ENCODE results near the gene FRMD4B.

FRMD4B gene

DNA sequence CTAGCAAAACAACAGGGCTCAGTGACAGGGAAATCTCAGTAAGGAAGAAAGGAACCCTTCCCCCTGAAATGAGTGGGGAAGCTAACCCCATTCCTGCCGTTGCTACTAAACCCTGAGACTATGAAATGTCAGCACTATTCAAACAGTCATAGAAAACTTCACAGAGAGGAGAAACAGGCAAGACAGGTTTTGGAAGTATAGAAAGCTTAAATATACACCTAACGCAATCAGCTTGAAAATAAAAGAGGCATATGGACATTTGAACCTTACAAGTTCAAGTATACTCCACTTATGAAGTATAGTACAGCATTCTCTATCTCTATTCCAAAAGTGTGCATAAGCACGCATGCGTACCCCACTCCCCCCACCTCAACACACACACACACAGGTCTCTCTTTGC is 17.6 kb upstream of the FRMD4B start:
- no peak for DNase-seq

GRCh38 chr3:69400683-69401082 is 14.8 kb upstream of the FRMD4B start:
- DNase-seq, result no peak

DNA sequence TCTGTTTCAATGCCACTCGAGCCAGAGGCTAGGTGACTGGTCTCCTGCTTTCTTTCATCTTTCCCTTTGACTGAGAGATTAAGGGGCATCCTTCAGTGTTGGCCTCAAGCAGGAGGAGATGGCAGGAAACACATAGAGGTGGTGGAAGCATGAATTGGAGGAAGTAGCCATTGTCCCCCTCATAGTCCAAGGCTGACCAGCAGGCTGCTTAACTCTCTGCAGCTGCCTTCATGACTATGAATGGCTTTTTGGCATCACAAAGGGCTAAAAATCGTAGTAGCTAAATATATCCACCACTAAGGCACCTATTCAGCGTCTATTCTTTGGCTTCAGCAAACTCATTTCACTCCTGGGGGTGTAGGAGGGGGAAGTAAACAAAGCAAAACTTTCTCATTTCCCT is 7.0 kb upstream of the FRMD4B start:
- no peak for DNase-seq

DNA sequence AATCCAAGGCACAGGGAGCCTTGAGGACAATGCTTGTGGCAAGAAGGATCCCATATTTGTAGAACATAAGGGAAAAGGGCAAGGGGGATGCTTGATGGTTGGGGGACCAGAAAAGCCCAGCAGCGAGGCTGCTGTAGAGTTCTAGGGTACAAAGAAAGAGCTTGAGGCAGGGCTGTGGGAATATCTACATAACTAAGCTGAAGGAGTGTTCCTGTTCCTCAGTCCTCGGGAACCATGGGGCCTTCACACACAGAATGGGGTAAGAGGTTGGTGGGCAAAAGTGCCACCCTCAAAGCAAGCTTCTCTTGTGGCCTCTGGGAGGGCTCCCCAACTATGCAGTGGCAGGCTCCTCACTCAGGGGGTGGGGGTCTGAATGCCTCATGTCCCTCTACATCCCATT is 6.5 kb upstream of the FRMD4B start:
- no peak for DNase-seq

DNA sequence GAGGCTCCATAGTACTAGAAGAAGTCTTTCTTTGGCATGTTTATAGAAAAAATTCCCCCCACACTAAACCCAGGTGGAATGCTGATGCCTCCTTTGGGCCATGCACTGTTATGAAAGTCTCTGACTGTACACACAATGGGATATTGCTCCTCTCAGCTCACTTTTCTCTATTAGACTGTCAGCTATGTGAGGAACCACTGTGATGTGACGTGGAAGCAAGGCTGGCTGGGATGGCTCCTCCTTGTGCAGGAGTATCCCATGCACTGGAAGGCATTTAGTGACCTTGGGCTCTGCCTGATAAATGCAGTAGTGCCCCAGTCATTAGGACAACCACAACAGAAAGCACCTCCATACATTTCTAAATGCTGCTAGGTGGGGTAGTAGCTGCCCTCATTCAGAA is 5.7 kb upstream of the FRMD4B start:
- DNase-seq, result no peak

GRCh38 chr3:69390771-69391170 is 4.9 kb upstream of the FRMD4B start:
- DNase-seq, result no peak

DNA sequence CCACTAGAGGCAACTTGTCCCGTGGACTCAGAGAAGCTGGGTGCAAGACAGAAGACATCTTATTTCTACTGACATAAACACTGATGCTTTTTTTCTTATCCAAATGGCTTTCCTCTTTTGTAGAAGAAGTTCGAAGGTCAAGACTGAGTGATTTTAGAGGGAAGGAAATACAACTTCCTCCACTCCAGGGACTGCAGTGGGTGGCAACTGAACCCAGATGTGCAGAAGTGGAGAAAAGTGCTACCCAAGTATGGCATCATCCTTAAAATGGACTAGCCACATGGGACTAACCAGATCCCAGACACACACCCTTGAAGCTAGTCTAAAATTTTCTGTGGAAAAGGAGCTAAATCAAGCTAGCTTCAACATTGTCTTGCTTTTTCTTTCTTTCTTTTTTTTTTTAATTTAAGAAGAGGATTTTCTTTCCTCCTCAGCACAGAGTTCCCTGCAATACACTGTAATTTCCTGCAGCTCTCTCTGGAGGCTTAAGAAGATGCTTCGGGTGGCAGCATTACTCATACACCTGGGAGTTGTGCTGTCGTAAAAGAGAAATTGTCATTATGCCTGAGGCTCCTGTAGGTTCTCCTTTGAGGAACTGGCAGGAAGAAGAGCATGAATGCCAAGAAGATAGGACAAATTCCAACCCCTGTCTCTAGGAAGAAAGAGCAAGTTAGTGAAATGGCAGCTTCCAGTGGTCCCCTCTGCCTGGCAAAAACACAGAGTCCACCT is 3.8 kb upstream of the FRMD4B start:
- DNase-seq, result no peak

GRCh38 chr3:69388241-69388640 is 2.4 kb upstream of the FRMD4B start:
- no peak for DNase-seq

- no peak for DNase-seq
Measured at GRCh38 chr3:69386556-69387385, 883 bp upstream of the FRMD4B start.

GRCh38 chr3:69385123-69385722 is 665 bp downstream of the FRMD4B start:
- no peak for DNase-seq

DNA sequence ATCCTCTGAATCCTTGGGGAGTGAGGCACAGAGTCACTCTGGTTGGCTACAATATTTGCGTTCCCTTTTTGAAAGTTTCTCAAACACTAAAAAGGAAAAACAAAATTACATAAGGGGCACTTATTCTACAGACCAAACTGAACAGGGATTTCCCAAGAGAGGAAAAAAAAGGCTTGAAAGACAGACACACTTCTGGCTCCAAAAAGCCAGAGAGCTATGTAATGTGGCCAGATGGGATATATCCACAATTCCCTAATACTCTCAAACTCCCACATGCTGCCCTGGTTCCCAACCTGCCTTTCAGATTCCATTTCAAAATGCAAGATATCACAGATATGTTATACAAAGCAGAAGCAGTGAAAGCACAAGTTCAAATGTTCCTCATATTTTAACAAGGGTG is 1.6 kb downstream of the FRMD4B start:
- DNase-seq, result no peak

- no peak for DNase-seq
Measured at GRCh38 chr3:69379661-69380060, 6.2 kb downstream of the FRMD4B start.

DNA sequence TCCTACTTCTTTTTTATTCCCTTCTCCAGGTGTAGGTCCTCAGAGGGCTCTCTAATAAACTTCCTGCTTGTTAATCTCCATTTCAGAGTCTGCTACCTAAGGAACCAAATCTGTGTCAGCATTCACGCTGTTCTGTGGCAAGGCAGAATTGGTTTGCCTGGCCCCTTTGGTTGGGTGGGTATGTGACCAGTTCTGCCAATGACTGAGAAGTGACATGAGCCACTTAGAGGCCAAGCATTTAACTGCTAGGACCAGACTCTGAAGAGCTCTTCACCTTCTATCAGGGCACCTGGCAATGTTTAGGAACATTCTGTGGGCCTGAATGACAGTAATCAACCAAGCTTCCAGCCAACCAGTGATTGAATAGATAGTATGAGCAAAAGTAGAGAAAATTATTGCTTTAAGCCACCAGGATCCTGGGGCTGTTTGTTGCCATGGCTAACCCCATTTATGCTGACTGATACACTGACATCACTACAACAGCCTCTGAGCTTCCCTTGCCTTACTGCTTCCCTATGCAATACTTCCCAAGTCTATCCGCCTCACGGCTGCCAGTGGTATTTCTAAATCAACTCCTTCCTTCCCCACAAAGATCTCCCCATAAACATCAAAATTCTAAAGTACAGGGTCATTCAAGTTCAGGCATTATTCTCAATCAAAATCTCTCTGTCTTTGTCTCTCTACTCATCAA is 7.6 kb downstream of the FRMD4B start:
- DNase-seq, result no peak

GRCh38 chr3:69377262-69377661 is 8.6 kb downstream of the FRMD4B start:
- DNase-seq, result no peak

- no peak for DNase-seq
Measured at GRCh38 chr3:69376731-69377130, 9.2 kb downstream of the FRMD4B start.

- no peak for DNase-seq
Measured at GRCh38 chr3:69371816-69372215, 14.1 kb downstream of the FRMD4B start.

DNA sequence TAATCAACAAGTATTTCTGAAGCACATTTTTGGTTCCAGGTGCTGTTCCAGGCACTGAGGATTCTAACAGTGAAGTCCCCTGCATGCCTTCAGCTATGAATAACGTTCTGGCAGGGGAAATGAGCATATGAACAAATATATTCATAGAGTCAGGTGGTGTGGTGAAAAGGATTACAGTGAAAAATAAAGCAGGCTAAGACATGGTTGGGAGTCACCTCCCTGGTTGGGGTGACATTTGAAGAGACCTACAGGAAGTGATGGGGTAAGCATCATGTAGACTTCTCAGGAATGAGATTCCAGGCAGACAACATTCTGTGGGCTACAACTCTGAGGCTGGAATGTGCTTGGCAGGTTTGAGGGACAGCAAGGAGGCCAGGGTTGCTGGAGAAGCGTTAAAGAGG is 15.0 kb downstream of the FRMD4B start:
- DNase-seq, result no peak

- no peak for DNase-seq
Measured at GRCh38 chr3:69370156-69370883, 15.6 kb downstream of the FRMD4B start.

- DNase-seq, result no peak
Measured at GRCh38 chr3:69368129-69368741, 17.7 kb downstream of the FRMD4B start.

GRCh38 chr3:69367586-69367985 is 18.3 kb downstream of the FRMD4B start:
- no peak for DNase-seq

DNA sequence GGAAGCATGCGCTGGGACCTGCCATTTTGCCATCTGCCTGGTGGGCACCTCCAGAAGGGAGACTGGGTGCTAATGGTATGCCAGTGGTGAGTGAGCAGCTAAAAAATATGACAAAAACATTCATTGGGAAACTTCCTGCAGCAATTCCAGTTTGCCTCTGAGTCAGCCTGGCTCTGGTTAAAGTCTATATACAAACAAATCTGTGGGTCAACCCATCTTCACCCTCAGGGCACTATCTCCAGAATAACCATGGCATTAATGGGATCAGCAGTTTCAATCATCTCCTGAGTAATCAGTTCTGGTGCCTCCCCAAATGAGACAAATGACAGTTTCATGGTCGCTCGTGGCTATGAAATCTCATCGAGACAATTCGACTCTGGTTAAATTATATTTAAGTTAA is 21.5 kb downstream of the FRMD4B start:
- no peak for DNase-seq

GRCh38 chr3:69360690-69361089 is 25.2 kb downstream of the FRMD4B start:
- no peak for DNase-seq
